ENCODE data around the gene MRFAP1L1.

Gene MRFAP1L1

DNA sequence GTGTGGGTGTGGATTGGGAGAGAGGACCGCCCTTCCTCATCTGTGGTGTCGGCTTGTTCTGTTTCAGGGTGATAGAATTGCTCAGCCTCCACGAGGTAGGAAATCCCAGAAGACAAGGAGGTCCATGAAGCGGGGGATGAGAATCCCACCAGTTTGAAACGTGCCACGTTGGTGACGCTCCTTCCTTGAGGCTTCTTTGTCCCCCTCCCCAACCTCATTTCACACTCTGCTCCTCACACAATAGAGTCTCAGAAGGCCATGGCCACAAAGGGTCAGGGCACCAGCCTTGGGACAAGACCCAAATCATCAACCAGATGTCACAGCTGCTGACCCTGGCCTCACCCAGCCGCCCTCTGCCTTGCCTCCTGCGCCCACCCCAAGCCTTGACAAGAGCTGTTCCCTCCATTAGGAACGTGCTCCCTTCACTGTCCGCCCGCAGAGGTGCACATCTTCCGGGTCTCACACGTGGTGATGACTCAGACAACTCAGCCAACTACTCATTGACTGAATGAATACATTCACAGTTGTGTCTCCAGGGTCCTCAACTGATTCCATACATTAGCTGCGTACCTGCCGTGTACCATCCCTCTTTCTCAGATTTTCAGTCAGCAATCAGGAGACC, 24.6 kb upstream of the MRFAP1L1 start:
- no peak overlapping the region for H3K27ac ChIP-seq (ENCODE audit: low read depth, low read length, poor library complexity, severe bottlenecking)
- no peaks in the 10 kb centered on the region for H3K9me3 ChIP-seq (ENCODE audit: low read length)
- no peak overlapping the region for H3K9ac ChIP-seq (ENCODE audit: low read length)
- H3F3A ChIP-seq (ENCODE audit: insufficient read depth, low read length) = no peaks in the 10 kb centered on the region
- no peaks in the 10 kb centered on the region for H3K4me1 ChIP-seq (ENCODE audit: insufficient read depth, low read length, severe bottlenecking)
- H3K36me3 ChIP-seq (ENCODE audit: insufficient read depth, low read length) = no peaks in the 10 kb centered on the region
- no peak overlapping the region for H2AFZ ChIP-seq (ENCODE audit: low read length)
- H3K79me2 ChIP-seq (ENCODE audit: insufficient read depth, low read length) = no peaks in the 10 kb centered on the region
- TF ChIP-seq, protein P1, sequence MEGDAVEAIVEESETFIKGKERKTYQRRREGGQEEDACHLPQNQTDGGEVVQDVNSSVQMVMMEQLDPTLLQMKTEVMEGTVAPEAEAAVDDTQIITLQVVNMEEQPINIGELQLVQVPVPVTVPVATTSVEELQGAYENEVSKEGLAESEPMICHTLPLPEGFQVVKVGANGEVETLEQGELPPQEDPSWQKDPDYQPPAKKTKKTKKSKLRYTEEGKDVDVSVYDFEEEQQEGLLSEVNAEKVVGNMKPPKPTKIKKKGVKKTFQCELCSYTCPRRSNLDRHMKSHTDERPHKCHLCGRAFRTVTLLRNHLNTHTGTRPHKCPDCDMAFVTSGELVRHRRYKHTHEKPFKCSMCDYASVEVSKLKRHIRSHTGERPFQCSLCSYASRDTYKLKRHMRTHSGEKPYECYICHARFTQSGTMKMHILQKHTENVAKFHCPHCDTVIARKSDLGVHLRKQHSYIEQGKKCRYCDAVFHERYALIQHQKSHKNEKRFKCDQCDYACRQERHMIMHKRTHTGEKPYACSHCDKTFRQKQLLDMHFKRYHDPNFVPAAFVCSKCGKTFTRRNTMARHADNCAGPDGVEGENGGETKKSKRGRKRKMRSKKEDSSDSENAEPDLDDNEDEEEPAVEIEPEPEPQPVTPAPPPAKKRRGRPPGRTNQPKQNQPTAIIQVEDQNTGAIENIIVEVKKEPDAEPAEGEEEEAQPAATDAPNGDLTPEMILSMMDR (IDR thresholded peaks at IDR 0.05; ENCODE audit: low read length) = no peak
- TF ChIP-seq EZH2 (IDR thresholded peaks at IDR 0.05; ENCODE audit: borderline replicate concordance, low read length) = no peak
- H3K9me2 ChIP-seq (ENCODE audit: low read depth, low read length) = no peaks in the 10 kb centered on the region
- H3K27me3 ChIP-seq (ENCODE audit: insufficient read depth, low read length) = no peaks in the 10 kb centered on the region
- no peaks in the 10 kb centered on the region for H4K20me1 ChIP-seq (ENCODE audit: insufficient read depth, low read length)
- no peak overlapping the region for H3K4me3 ChIP-seq (ENCODE audit: low read depth, low read length, poor library complexity, severe bottlenecking)
- no peak overlapping the region for H3K4me2 ChIP-seq (ENCODE audit: low read length)

DNA sequence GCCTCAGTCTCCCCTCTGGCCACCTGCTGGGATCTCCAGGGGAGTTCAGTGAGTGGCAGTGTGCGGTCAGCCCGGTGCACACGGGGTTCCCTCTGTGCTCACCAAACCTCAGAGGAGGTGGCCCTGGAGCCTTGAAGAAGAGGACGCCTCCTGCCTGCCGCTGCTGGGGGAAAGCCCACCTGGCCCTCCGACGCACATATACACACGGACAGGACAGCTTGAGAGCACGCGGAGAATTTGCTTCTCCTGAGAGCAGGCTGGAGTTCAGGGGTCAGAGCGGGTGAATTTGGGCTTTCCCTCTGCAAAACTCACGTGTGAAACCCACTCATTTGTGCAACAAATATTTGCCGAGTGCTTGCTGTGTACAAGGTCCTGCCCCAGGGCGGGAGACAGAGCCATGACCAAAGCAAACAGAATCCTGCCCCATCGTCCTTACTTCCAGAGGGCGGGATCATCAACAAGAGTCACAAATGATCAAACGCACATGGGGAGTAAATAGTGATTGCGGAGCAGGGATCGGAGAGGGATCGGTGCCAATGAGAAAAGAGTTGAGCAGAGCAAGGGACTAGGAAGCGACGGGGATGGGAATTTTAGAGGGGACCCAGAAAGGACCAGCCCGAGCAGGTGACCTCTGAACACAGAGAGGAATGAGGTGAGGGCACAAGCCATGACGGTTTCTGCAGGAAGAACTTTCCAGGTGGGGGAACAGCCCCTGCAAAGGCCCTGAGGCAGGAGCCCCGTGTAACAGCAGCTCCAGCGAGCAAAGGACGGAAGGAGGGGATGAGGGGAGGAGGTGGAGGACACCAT, 23.9 kb upstream of the MRFAP1L1 start:
- no peaks in the 10 kb centered on the region; the same call in 1 of the 2 replicates for H3K27me3 ChIP-seq (ENCODE audit: insufficient read depth, low read length)
- H3K4me2 ChIP-seq (ENCODE audit: low read length) = no peak overlapping the region
- no peak for TF ChIP-seq EZH2 (IDR thresholded peaks at IDR 0.05; ENCODE audit: borderline replicate concordance, low read length)
- TF ChIP-seq, protein P1 (IDR thresholded peaks at IDR 0.05; ENCODE audit: low read length) = no peak
- H3K79me2 ChIP-seq (ENCODE audit: insufficient read depth, low read length) = no peaks in the 10 kb centered on the region
- H3K9me3 ChIP-seq (ENCODE audit: low read length) = no peaks in the 10 kb centered on the region
- H3K9me2 ChIP-seq (ENCODE audit: low read depth, low read length) = no peaks in the 10 kb centered on the region
- no peaks in the 10 kb centered on the region for H3K36me3 ChIP-seq (ENCODE audit: insufficient read depth, low read length)
- no peak overlapping the region for H2AFZ ChIP-seq (ENCODE audit: low read length)
- H3F3A ChIP-seq (ENCODE audit: insufficient read depth, low read length) = no peaks in the 10 kb centered on the region
- no peak overlapping the region for H3K4me3 ChIP-seq (ENCODE audit: low read depth, low read length, poor library complexity, severe bottlenecking)
- no peaks in the 10 kb centered on the region for H3K4me1 ChIP-seq (ENCODE audit: insufficient read depth, low read length, severe bottlenecking)
- no peak overlapping the region for H3K9ac ChIP-seq (ENCODE audit: low read length)
- no peaks in the 10 kb centered on the region for H4K20me1 ChIP-seq (ENCODE audit: insufficient read depth, low read length)
- H3K27ac ChIP-seq (ENCODE audit: low read depth, low read length, poor library complexity, severe bottlenecking) = no peak overlapping the region

DNA sequence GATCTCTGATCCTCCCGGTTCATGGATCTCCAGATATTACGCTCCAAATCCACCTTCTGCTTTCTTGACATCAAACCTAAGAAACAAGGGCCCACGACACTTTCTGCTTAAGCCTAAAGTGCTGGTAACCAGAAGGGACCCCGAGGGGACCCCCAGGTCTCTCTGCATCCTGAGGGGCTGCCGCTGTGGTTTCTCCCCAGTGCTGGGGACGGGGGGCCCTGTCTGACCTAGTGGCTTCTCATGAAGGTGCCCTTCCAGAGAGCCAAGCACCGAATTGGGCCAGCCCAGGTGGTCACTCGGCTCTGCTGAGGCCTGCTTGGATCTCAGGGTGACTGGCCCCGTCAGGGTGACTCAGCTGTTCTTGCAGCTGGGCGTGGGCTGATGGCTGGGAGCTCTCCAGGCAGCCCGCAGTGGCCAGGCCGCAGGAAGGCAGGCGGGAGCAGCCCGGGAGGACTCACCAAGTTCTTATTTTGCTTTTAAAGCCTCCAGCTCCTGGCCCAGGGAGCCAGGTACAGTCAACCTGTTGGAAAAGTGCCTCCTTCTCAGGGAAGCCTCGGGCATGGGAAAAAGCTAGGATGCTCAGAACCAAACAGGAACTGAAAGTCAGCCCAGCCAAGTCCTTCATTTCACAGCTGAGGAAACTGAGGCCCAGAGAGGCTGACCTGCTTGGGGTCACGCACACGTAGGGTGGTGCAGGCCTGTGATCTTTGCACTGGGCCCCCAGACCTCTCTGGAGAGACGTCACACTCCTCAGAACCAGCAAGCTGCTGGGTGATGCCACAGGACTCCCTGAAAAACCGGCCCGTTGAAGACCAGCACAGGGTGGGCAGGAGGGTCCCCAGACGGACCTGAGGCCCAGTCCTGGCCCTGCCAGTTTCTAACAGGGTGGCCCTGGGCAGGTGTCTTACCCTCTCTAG, 23.0 kb upstream of the MRFAP1L1 start:
- TF ChIP-seq, protein P1 (IDR thresholded peaks at IDR 0.05; ENCODE audit: low read length) = no peak
- no peak for TF ChIP-seq EZH2 (IDR thresholded peaks at IDR 0.05; ENCODE audit: borderline replicate concordance, low read length)
- Histone ChIP-seq H4K20me1 (ENCODE audit: insufficient read depth, low read length) (no peaks in the 10 kb centered on the region), H3K27me3 (ENCODE audit: insufficient read depth, low read length) (no peaks in the 10 kb centered on the region; the same call in 1 of the 2 replicates), H3K27ac (ENCODE audit: low read depth, low read length, poor library complexity, severe bottlenecking) (no peak overlapping the region), H3K4me3 (ENCODE audit: low read depth, low read length, poor library complexity, severe bottlenecking) (no peak overlapping the region), H3F3A (ENCODE audit: insufficient read depth, low read length) (no peaks in the 10 kb centered on the region), H3K36me3 (ENCODE audit: insufficient read depth, low read length) (no peaks in the 10 kb centered on the region), H3K4me1 (ENCODE audit: insufficient read depth, low read length, severe bottlenecking) (no peaks in the 10 kb centered on the region), H3K9ac (ENCODE audit: low read length) (no peak overlapping the region), H3K9me3 (ENCODE audit: low read length) (no peaks in the 10 kb centered on the region), H3K79me2 (ENCODE audit: insufficient read depth, low read length) (no peaks in the 10 kb centered on the region), H2AFZ (ENCODE audit: low read length) (no peak overlapping the region), H3K9me2 (ENCODE audit: low read depth, low read length) (no peaks in the 10 kb centered on the region), H3K4me2 (ENCODE audit: low read length) (no peak overlapping the region)

Measured in OCI-LY1 (cell line).